Adrenal gland (tissue), 5 donors: ENCODE measurements around the gene CNOT6.

Experiments
- CTCF ChIP-seq, 6 experiments: fragments of 450-650 bp in 4 of 6; fragments of 200-600 bp in 2 of 6; sonication (generic) in 1 of 6; IDR thresholded peaks; 1 replicate in 5 of 6; 2 replicates in 1 of 6; pipeline versions ENCODE4 v1.5.1 to v1.8.0; 2016 to 2021; ENCODE audit warnings: antibody characterized with exemption in 6 of 6, mild to moderate bottlenecking in 2 of 6, moderate library complexity in 1 of 6
- POLR2A ChIP-seq, 2 donors: fragments of 450-650 bp; IDR thresholded peaks; one replicate each; pipeline ENCODE4 v1.6.1; 2017; ENCODE audit warnings: antibody characterized with exemption in 2 of 2, mild to moderate bottlenecking in 2 of 2, moderate library complexity in 1 of 2
- donor health status: DM: no; HTN: no; CAD: no.

- TF ChIP-seq CTCF (IDR thresholded peaks at IDR 0.05) = no peak
- TF ChIP-seq POLR2A (IDR thresholded peaks at IDR 0.05) = no peak
Observed at GRCh38 chr5:180589771-180590542, 95.8 kb downstream of the CNOT6 start.
